ENCODE measurements around the gene LGALS7.
"Not testable (repeated sequence)": the region's sequence is repeated elsewhere in the genome, so short reads cannot be mapped to it uniquely, and the experiment has no call there.

Gene LGALS7

DNA sequence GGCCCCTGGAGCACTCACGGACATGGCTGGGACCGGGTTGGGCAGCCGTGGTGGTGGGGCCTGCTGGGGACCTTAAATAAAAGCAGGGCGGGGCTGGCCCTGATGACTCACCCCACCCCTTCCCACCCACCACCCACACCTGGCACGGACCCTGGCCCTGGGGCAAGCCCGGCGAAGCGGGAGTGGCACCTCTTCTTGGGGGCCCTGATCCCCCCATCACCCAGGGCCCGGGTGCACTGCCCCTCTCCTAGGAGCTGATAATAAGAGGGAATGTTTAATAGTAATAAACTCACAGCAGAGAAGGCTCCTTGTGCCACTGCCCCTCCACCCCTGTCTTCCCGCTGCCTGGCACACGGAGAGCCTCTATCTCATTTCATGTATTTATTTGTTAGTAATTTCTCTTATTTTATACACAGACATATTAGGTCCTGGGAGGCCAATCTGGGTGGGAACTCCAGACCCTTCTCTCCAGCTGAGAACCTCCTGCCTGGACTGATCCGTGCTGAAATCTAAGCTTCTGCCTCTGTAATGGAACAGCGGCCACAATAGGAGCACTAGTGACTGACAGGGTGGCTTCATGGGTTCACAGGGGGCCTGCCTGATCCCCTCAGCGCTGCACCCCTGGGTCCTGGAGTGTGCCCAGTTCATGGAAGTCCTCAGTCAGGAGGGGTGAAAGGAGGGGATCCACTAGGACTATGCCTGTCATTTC lies at the start of gene LGALS7:
LGALS7 (minus strand) TSS at position 49 of the 709 bp plus-strand sequence; CDS start at position 24, 25 bp downstream.
- DNase-seq, result no peak

GRCh38 chr19:38821230-38821825 lies 48.0 kb upstream of the LGALS7 start:
- DNase-seq, result not testable (repeated sequence)

GRCh38 chr19:38819231-38819920 lies 46.1 kb upstream of the LGALS7 start:
- no peak for DNase-seq

- no peak for DNase-seq
Measured at GRCh38 chr19:38817081-38817480, 43.8 kb upstream of the LGALS7 start.

- DNase-seq, result no peak
Measured at GRCh38 chr19:38816131-38816750, 42.9 kb upstream of the LGALS7 start.

GRCh38 chr19:38815059-38816001 lies 42.0 kb upstream of the LGALS7 start:
- no peak for DNase-seq

- DNase-seq, result not testable (repeated sequence)
Measured at GRCh38 chr19:38813932-38814331, 40.6 kb upstream of the LGALS7 start.

- no peak for DNase-seq
Measured at GRCh38 chr19:38813323-38813722, 40.0 kb upstream of the LGALS7 start.

GRCh38 chr19:38812841-38813320 lies 39.6 kb upstream of the LGALS7 start, which contains the start of gene LGALS4:
Gene LGALS4 (minus strand): TSS chr19:38812945. CDS start chr19:38812886, 59 bp downstream.
- DNase-seq, result no peak

DNA sequence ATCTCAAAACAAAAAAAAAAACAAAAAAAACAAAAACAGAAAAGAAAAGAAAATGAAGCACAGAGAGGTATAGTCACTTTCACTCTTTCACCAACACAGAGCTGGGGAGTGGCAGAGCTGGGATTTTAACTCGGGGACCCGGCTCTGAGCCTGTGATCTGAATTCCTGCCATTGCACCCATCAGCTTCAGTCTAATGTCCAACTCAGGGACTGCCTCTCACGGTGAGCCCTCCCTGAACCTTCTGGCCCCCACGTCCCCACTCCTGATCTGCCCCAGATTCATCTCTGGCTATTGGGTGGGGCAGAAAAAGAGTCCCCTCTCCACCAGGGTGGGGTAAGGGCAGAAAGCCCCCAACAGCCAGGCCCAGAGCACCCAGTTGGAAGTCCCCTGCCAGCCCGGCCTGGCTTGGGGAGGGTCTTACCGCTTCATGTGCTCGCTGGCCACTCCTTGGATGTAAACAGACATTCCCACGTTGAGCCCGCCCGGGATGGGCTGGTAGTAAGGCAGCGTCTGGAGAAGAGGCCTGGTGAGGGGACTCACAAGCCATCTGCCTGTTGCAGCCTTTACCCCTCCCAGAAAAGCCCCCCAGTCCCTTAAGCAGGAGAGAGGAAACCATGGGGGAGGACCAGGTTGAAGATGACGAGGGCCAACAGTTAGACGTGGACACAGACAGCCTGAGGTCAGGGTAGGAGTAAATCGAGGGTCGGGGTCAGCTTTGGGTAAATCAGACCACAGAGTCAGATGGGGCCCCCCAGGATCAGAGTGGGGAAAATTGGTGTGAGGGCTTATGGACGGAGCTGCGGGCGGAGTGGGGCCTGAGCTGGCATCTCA lies 38.9 kb upstream of the LGALS7 start:
- DNase-seq, result no peak

DNA sequence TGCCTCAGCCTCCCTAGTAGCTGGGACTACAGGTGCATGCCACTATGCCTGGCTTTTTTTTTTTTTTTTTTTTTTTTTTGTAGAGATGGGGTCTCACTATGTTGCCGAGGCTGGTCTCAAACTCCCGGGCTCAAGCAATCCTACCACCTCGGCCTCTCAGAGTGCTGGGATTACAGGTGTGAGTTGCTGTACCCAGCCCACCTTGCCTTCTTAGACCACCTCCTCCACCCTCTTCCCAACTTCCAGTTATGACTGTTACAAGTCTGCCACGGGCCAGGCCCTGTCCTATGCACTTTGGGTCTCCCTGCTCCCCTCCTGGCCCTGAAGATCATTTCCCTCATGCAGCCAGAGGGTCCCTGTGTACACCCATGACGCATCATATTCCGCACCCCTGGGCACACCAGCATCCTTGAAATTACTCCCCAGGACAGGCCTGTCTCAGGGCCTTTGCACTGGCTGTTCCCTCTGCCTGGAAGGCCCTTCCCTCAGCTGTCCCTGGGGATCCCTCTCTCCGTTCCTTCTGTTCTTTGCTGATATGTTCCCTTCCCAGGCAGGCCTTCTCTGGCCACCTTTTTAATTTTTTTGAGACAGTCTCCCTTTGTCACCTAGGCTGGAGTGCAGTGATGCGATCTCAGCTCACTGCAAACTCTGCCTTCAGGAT lies 36.4 kb upstream of the LGALS7 start:
- DNase-seq, result no peak

DNA sequence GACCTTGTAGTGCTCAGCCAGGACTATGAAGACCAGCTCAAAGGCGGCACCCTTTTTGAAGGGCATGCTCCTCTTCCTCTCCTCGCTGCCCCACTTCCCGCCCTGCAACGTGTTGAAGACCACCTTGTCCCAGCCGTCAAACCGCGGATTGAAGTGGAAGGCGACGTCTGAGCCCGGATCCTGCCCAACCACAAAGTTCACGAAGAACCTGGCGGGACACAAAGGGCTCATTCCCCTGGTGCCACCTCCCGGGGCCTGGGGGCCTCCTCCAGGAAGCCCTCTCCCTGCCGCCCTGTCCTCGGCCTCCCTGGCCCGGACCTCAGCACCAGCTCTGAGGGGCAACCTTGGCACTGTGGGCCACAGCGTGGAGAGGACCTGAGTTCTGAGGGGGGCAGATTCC lies 35.4 kb upstream of the LGALS7 start:
- DNase-seq, result no peak

- DNase-seq, result not testable (repeated sequence)
Measured at GRCh38 chr19:38807374-38808098, 34.2 kb upstream of the LGALS7 start.

- DNase-seq, result no peak
Measured at GRCh38 chr19:38806371-38806770, 33.1 kb upstream of the LGALS7 start.

DNA sequence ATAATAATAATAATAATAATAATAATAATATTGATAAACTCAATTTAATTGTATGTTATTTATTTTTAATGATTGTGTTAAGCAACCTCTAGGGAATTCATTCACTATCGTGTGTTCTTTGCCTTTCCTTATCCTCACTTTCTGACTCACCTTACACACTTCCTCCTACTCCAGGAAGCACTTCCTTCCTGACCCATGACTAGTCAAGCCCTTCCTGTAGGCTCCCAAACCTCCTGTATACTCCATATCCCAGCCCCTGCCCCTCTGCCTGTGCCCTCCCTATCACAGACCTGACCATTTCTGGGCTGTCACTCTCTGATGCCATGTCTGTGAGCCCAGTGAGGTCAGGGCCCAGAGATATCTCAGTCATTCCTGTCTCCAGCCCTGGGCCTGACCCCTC lies 31.9 kb upstream of the LGALS7 start:
- no peak for DNase-seq

- no peak for DNase-seq
Measured at GRCh38 chr19:38803543-38803942, 30.2 kb upstream of the LGALS7 start.

DNA sequence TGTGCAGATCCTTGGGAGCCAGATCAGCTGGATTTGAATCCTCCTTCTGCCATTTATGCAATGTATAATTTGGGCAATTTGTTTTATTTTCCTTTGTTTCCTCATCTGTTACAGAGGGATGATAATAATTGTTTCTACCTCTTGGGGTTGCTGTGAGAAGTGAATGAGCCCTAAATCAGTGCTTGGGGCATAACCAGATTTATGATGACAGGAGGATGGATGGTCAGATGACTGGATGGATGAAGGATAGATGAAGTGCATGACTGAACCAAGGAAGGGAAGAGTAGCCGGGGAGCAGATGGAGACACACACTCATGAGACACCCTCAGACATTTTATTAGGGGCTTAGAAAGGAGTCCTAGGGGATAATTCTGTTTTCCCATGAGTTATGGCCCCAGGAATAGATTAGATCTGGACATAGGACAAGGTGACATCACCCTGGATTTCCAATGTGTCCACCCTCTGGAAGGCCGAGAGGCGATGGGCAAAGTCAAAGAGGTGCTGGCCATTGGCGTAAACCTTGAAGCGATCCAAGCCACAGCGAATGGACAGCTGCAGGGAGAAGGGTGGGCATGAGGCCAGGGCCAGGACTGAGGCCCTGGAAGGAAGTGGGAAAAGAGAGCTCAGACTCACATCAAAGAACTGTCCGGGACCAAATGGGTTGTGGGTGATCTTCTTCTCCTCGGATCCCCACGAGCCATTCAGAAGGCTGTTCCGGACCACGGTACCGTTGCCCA lies 28.2 kb upstream of the LGALS7 start:
- DNase-seq, result no peak

- no peak for DNase-seq
Measured at GRCh38 chr19:38800577-38801347, 27.4 kb upstream of the LGALS7 start.

Data from KG1 (cell line).